Stomach (tissue), 9 donors: ENCODE results near the gene SPOCD1. TPM values are rescaled to one million over a fixed set of nuclear protein-coding genes. Genes with fewer than 3 reads are reported as not detected.

Experiments
- DNase-seq, 2 donors: peaks; one replicate each; pipeline versions ENCODE4 v3.0.0 to v3.0.0-alpha.2; 2013 to 2019
- H3K27ac ChIP-seq, 5 donors: fragments of 200-600 bp in 4 of 5; sonication (generic) in 4 of 5; one replicate each; pipeline ENCODE4 v1.5.1; 2013 to 2019; ENCODE audit warnings: mild to moderate bottlenecking in 1 of 5, moderate library complexity in 1 of 5
- H3K27me3 ChIP-seq, 3 donors: fragments of 200-600 bp; sonication (generic); one replicate each; pipeline ENCODE4 v1.5.1; 2017 to 2019; ENCODE audit warnings: mixed run types in 1 of 3
- H3K36me3 ChIP-seq, 4 donors: fragments of 200-600 bp; sonication (generic); 1 replicate in 3 of 4; 2 replicates in 1 of 4; pipeline ENCODE4 v1.5.1; 2016 to 2019
- H3K4me1 ChIP-seq, 4 donors: fragments of 200-600 bp; sonication (generic); one replicate each; pipeline ENCODE4 v1.5.1; 2016 to 2019
- H3K4me3 ChIP-seq, 4 donors: fragments of 200-600 bp; sonication (generic) in 3 of 4; one replicate each; pipeline ENCODE4 v1.5.1; 2016 to 2019; ENCODE audit warnings: mild to moderate bottlenecking in 1 of 4
- H3K9me3 ChIP-seq, 4 donors: fragments of 200-600 bp; sonication (generic); one replicate each; pipeline ENCODE4 v1.5.1; 2016 to 2019
- EP300 ChIP-seq: sonication (generic); formaldehyde crosslinking; IDR thresholded peaks from one replicate; pipeline ENCODE4 v1.6.1; 2017; ENCODE audit warnings: antibody characterized with exemption
- POLR2A ChIP-seq, 4 donors: fragments of 450-650 bp; IDR thresholded peaks; one replicate each; pipeline ENCODE4 v1.6.1; 2016; ENCODE audit warnings: antibody characterized with exemption in 4 of 4, control low read depth in 2 of 4, mild to moderate bottlenecking in 1 of 4, moderate library complexity in 1 of 4
- POLR2AphosphoS5 ChIP-seq, 3 donors: sonication (generic); formaldehyde crosslinking; IDR thresholded peaks; one replicate each; pipeline ENCODE4 v1.6.1; 2016; ENCODE audit warnings: antibody characterized with exemption in 3 of 3
- WGBS, 5 donors: extraction: QIAGEN DNeasy Blood & Tissue Kit in 3 of 5; methylation state at CpG; one replicate each; pipeline versions ENCODE4 v1.1.5 to v1.1.7; 2013 to 2018; 5-methylcytosine and 5-hydroxymethylcytosine counted together
- intact Hi-C: fragments of 100-400 bp; cut with DNase I; formaldehyde crosslinking; loops from one replicate; pipeline ENCODE4 v1.15.1; 2023; ENCODE audit warnings: low total_unique reads
- polyA plus RNA-seq, 3 donors: library from polyadenylated mRNA; stranded (reverse); fragments of 200-250 nt; gene quantifications; one replicate each; pipeline ENCODE4 v1.2.3, GENCODE V29; 2013
- total RNA-seq, 5 donors: library from RNA; depleted of rRNA; stranded (reverse); fragments of >200 nt; gene quantifications; one replicate each; pipeline versions ENCODE4 v1.1.0 to v1.2.3, GENCODE V29; 2014 to 2016
- TF ChIP-seq, protein P1 (sequence below), 7 experiments: fragments of 450-650 bp in 4 of 7; fragments of 200-600 bp in 3 of 7; sonication (generic) in 3 of 7; IDR thresholded peaks; one replicate each; pipeline ENCODE4 v1.5.1; 2016 to 2019; ENCODE audit warnings: antibody characterized with exemption in 7 of 7, control low read depth in 2 of 7, mild to moderate bottlenecking in 1 of 7
- donor health status: healthy with polysubstance abuse.
- donor health status: Bipolar disorder and iron deficiency.
- donor health status: healthy.

SPOCD1 gene
- total and polyA plus RNA-seq, 8 donors: 0.55 to 11.1 (median 4.5) TPM; not detected in 1

GRCh38 chr1:31785947-31786290 lies 29.9 kb downstream of the SPOCD1 start:
- 72 to 86% (median 81%) methylated on average over 3 of the region's 3 CpGs for WGBS, 5 donors
- no peak overlapping the region for H3K27ac ChIP-seq
- no peak overlapping the region for H3K4me3 ChIP-seq
- DNase-seq: no peak
- TF ChIP-seq, protein P1, sequence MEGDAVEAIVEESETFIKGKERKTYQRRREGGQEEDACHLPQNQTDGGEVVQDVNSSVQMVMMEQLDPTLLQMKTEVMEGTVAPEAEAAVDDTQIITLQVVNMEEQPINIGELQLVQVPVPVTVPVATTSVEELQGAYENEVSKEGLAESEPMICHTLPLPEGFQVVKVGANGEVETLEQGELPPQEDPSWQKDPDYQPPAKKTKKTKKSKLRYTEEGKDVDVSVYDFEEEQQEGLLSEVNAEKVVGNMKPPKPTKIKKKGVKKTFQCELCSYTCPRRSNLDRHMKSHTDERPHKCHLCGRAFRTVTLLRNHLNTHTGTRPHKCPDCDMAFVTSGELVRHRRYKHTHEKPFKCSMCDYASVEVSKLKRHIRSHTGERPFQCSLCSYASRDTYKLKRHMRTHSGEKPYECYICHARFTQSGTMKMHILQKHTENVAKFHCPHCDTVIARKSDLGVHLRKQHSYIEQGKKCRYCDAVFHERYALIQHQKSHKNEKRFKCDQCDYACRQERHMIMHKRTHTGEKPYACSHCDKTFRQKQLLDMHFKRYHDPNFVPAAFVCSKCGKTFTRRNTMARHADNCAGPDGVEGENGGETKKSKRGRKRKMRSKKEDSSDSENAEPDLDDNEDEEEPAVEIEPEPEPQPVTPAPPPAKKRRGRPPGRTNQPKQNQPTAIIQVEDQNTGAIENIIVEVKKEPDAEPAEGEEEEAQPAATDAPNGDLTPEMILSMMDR (IDR thresholded peaks at IDR 0.05): no peak
- no peak for TF ChIP-seq POLR2A (IDR thresholded peaks at IDR 0.05)
- no peak for TF ChIP-seq POLR2AphosphoS5 (IDR thresholded peaks at IDR 0.05)
- TF ChIP-seq EP300: no peak
- no peaks in the 10 kb centered on the region for H3K36me3 ChIP-seq
- no peaks in the 10 kb centered on the region for H3K27me3 ChIP-seq
- intact Hi-C loops: no loop called here
- no peaks in the 10 kb centered on the region for H3K9me3 ChIP-seq
- peaks cover 4 to 41% (median 31%) of the 10 kb centered on the region in 4 donors for H3K4me1 ChIP-seq

DNA sequence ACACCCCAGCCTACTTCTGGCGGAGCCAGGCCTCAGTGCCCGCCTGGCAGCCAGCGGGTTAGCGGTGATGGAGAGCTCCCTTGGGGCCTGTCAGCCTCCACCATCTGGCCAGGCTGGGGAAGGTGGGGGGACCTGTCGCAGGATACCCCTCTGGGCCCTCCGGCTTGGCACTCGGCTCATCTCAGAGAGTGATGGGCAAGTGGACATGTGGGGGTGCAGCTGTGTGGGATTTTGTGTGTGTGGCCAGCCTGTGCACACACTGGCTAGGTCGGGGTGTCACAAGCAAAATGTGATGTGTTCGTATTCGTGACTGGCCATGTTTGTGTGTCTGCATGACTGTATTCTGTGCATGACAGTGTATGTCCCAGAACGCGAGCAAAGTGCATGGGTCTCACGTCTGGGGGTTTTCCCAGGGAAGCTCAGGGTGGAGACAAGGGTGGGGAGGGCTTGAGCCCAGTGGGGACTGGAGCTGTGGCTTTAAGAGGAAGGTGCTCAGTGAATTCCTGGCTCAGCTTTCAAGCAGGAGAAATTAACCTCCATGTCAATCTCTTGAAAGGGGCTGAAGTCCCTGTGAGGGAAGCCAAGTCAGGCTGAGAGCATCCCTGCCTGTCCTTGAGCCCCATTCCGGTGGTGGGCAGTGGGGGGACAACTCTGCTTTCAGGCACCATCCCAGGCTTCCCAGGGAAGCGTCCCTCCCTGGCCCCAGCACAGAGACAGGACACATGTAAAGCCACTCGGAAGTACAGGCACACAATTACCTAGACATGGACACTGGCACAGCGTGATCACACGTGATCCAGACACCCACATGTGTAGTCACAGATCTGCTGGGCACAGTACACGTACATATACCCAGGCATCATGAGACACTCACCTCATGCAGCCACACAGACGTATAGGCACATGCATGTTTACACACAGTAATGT lies 30.5 kb downstream of the SPOCD1 start:
- no peak for DNase-seq
- TF ChIP-seq EP300 (no peak), POLR2A (IDR thresholded peaks at IDR 0.05) (no peak), POLR2AphosphoS5 (IDR thresholded peaks at IDR 0.05) (no peak)
- TF ChIP-seq, protein P1 (IDR thresholded peaks at IDR 0.05): no peak
- H3K4me1 ChIP-seq: peaks cover 4 to 41% (median 31%) of the 10 kb centered on the region in 4 donors
- H3K9me3 ChIP-seq: no peaks in the 10 kb centered on the region
- no peaks in the 10 kb centered on the region for H3K36me3 ChIP-seq
- H3K27me3 ChIP-seq: no peaks in the 10 kb centered on the region
- H3K4me3 ChIP-seq: no peak overlapping the region
- intact Hi-C loops: no loop called here
- 67 to 81% (median 75%) methylated on average over 16 to 20 of the region's 20 CpGs for WGBS, 5 donors
- no peak overlapping the region for H3K27ac ChIP-seq

DNA sequence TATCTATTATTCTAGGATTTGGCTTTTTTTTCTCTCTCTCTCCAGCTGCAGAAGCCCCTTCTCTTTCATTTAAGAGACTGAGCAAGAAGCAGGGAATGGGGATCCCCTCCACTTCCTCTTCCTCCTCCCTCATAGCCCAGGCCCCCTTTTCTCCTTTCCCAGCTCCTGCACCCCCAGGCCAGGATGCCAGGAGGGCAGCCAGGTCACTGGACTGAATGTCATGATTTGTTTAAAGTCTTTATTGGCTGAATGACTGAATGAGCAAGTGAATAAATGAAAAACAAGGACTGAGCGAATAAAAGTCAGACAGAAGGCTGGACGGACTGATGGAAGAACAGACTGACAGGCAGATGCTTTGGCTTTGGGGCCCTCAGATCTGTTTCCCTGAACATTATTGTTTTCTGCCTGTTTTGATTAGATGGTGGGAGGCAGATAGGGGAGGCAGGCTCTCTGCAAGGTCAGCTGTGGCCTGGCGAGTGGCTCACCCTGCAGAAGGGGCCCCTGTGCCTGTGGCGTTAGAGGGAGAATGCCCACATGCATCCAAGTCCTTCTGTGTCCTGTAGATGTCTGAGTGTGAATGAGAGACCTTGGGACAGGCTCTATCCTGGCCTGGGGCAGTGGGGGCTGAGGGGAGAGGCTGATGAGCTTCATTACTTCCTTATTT lies 31.3 kb downstream of the SPOCD1 start:
- H3K27me3 ChIP-seq: no peaks in the 10 kb centered on the region
- no peaks in the 10 kb centered on the region for H3K9me3 ChIP-seq
- peaks cover 3 to 37% (median 30%) of the 10 kb centered on the region in 4 donors for H3K4me1 ChIP-seq
- TF ChIP-seq, protein P1 (IDR thresholded peaks at IDR 0.05): no peak
- TF ChIP-seq POLR2A (IDR thresholded peaks at IDR 0.05): no peak
- TF ChIP-seq POLR2AphosphoS5 (IDR thresholded peaks at IDR 0.05): no peak
- no peak for TF ChIP-seq EP300
- DNase-seq: no peak
- H3K27ac ChIP-seq: no peak overlapping the region
- no peak overlapping the region for H3K4me3 ChIP-seq
- no peaks in the 10 kb centered on the region for H3K36me3 ChIP-seq
- 74 to 89% (median 88%) methylated on average over 3 to 4 of the region's 4 CpGs for WGBS, 5 donors
- intact Hi-C loops: no loop called here

GRCh38 chr1:31783846-31784245 lies 32.0 kb downstream of the SPOCD1 start:
- intact Hi-C loops: no loop called here
- H3K27ac ChIP-seq: no peak overlapping the region
- WGBS, 5 donors: 92 to 97% (median 96%) methylated on average over 3 of the region's 3 CpGs
- peaks cover 0 to under 1% (median 0%) of the 10 kb centered on the region in 3 donors for H3K27me3 ChIP-seq
- no peak overlapping the region for H3K4me3 ChIP-seq
- H3K4me1 ChIP-seq: peaks cover 0 to 33% (median 25%) of the 10 kb centered on the region in 4 donors
- TF ChIP-seq POLR2A (IDR thresholded peaks at IDR 0.05): no peak
- TF ChIP-seq, protein P1 (IDR thresholded peaks at IDR 0.05): no peak
- no peak for TF ChIP-seq POLR2AphosphoS5 (IDR thresholded peaks at IDR 0.05)
- TF ChIP-seq EP300: no peak
- no peaks in the 10 kb centered on the region for H3K9me3 ChIP-seq
- no peaks in the 10 kb centered on the region for H3K36me3 ChIP-seq
- no peak for DNase-seq
